ENCODE results near the gene KAZN.

Gene KAZN

DNA sequence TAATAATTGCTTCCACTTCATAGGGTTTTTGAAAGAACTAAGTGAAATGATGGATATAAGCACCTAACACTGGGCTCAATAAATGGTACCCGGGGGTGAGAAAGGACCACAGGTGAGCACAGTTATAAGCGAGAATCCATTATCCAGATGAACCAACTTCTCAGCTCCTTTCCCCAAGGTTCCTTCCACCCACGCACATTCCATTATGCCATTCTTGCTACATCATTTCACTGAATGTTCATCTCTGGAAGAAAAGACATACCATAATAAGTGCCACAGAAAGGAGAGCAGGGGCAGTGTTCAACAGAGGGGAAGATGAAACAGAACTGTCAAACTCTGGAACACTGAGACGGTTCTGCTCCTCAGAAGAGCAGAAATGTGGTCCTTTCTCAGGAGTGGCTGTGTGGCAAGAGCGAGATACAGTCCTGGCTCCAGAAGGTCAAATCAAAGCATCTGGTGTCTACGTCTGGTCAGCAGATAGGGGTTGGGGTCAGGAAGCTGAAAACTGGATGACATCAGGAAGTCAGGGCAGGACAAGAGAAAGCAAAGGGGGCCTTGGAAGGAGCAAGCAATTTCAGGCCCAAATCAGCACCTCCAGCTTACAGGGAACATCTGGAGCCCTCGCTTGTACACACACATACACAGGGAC is 299.6 kb downstream of the KAZN start:
- no peaks in the 10 kb centered on the region for H3F3A ChIP-seq (ENCODE audit: control insufficient read depth, insufficient read depth)
- no peaks in the 10 kb centered on the region for H3K4me1 ChIP-seq (ENCODE audit: control insufficient read depth, low read length)
- no peaks in the 10 kb centered on the region for H3K9me3 ChIP-seq (ENCODE audit: control insufficient read depth, insufficient read depth, low read length)
- no peaks in the 10 kb centered on the region for H3K79me2 ChIP-seq (ENCODE audit: control insufficient read depth, low read length)
- no peaks in the 10 kb centered on the region for H3K36me3 ChIP-seq (ENCODE audit: control insufficient read depth, low read length)
- 0 out of 2 replicates have a peak, but pooled peaks cover 2% of the 10 kb centered on the region for H3K27me3 ChIP-seq (ENCODE audit: control insufficient read depth, low read length)
- no peak for TF ChIP-seq EZH2phosphoT487 (IDR thresholded peaks at IDR 0.05; ENCODE audit: borderline replicate concordance, low read length)
- TF ChIP-seq, protein P1, sequence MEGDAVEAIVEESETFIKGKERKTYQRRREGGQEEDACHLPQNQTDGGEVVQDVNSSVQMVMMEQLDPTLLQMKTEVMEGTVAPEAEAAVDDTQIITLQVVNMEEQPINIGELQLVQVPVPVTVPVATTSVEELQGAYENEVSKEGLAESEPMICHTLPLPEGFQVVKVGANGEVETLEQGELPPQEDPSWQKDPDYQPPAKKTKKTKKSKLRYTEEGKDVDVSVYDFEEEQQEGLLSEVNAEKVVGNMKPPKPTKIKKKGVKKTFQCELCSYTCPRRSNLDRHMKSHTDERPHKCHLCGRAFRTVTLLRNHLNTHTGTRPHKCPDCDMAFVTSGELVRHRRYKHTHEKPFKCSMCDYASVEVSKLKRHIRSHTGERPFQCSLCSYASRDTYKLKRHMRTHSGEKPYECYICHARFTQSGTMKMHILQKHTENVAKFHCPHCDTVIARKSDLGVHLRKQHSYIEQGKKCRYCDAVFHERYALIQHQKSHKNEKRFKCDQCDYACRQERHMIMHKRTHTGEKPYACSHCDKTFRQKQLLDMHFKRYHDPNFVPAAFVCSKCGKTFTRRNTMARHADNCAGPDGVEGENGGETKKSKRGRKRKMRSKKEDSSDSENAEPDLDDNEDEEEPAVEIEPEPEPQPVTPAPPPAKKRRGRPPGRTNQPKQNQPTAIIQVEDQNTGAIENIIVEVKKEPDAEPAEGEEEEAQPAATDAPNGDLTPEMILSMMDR (IDR thresholded peaks at IDR 0.05; ENCODE audit: low read depth, low read length, poor library complexity, severe bottlenecking): no peak
- H4K20me1 ChIP-seq (ENCODE audit: control insufficient read depth, insufficient read depth, low read depth, low read length): no peaks in the 10 kb centered on the region
- no peak overlapping the region for H3K4me3 ChIP-seq (ENCODE audit: low read length)
- no peak overlapping the region for H3K27ac ChIP-seq (ENCODE audit: low read depth, low read length)
- H3K9me2 ChIP-seq (replicated peaks; ENCODE audit: control insufficient read depth, low read length): no peaks in the 10 kb centered on the region
- no peak overlapping the region for H3K4me2 ChIP-seq (ENCODE audit: low read length)

DNA sequence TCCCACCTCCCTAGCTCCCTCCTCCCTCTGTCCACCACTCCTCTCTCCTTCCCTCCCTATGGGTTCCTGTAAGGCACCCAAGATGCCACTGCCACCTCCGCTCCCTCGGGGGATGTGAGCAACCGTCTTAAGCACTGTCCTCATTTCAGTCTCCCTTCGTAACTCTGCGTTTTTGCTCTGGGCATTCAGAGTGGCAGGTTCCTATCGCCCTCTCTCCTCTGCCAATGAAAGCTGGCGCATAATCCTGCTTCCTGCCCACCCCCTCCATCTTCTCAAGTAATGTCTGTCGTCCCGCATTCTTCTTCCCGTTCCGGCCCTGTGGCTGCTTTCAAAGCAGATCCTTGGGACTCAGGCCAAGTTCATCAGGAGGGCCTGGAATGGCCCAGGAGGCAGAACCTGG is 301.2 kb downstream of the KAZN start:
- no peaks in the 10 kb centered on the region for H3K27me3 ChIP-seq (ENCODE audit: control insufficient read depth, low read length)
- H3K9me2 ChIP-seq (replicated peaks; ENCODE audit: control insufficient read depth, low read length): no peaks in the 10 kb centered on the region
- H3F3A ChIP-seq (ENCODE audit: control insufficient read depth, insufficient read depth): no peaks in the 10 kb centered on the region
- no peaks in the 10 kb centered on the region for H3K4me1 ChIP-seq (ENCODE audit: control insufficient read depth, low read length)
- H3K79me2 ChIP-seq (ENCODE audit: control insufficient read depth, low read length): no peaks in the 10 kb centered on the region
- H3K9me3 ChIP-seq (ENCODE audit: control insufficient read depth, insufficient read depth, low read length): no peaks in the 10 kb centered on the region
- TF ChIP-seq, protein P1 (IDR thresholded peaks at IDR 0.05; ENCODE audit: low read depth, low read length, poor library complexity, severe bottlenecking): no peak
- no peaks in the 10 kb centered on the region for H4K20me1 ChIP-seq (ENCODE audit: control insufficient read depth, insufficient read depth, low read depth, low read length)
- H3K4me2 ChIP-seq (ENCODE audit: low read length): no peak overlapping the region
- H3K36me3 ChIP-seq (ENCODE audit: control insufficient read depth, low read length): no peaks in the 10 kb centered on the region
- H3K27ac ChIP-seq (ENCODE audit: low read depth, low read length): no peak overlapping the region
- no peak overlapping the region for H3K4me3 ChIP-seq (ENCODE audit: low read length)

DNA sequence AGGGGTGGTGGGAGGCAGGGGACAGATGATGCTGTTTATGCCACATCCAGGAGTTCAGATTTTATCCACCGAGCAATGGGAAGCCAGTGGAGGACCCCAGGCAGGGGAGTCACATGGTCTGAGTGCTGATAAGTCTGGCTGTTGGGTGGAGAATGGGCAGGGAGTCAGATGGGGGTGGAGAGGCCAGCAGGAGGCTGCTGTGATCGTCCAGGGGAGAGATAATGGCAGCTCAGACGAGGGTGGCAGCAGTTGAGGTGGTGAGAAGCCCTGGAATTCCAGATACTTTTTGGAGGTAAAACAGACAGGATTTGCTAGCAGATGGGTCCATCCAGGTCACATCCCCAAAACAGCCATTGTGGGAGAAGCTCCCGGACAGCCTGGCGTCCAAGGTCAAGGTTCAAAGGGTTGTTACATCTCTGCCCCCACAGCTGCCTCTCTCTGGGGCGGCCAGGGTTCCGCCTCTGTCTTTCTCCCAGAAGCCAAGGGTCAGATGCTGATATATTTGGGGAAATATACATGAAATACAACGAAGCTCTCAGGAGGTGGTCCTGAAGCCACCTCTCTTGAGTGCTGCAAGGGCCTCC is 303.0 kb downstream of the KAZN start:
- Histone ChIP-seq H3K4me3 (ENCODE audit: low read length) (no peak overlapping the region), H3K27ac (ENCODE audit: low read depth, low read length) (no peak overlapping the region), H3K9me3 (ENCODE audit: control insufficient read depth, insufficient read depth, low read length) (no peaks in the 10 kb centered on the region), H3F3A (ENCODE audit: control insufficient read depth, insufficient read depth) (no peaks in the 10 kb centered on the region), H4K20me1 (ENCODE audit: control insufficient read depth, insufficient read depth, low read depth, low read length) (no peaks in the 10 kb centered on the region), H3K9me2 (replicated peaks; ENCODE audit: control insufficient read depth, low read length) (no peaks in the 10 kb centered on the region), H3K79me2 (ENCODE audit: control insufficient read depth, low read length) (no peaks in the 10 kb centered on the region), H3K4me1 (ENCODE audit: control insufficient read depth, low read length) (no peaks in the 10 kb centered on the region), H3K27me3 (ENCODE audit: control insufficient read depth, low read length) (no peaks in the 10 kb centered on the region), H3K4me2 (ENCODE audit: low read length) (no peak overlapping the region), H3K36me3 (ENCODE audit: control insufficient read depth, low read length) (no peaks in the 10 kb centered on the region)
- TF ChIP-seq, protein P1 (IDR thresholded peaks at IDR 0.05; ENCODE audit: low read depth, low read length, poor library complexity, severe bottlenecking): no peak
- no peak for TF ChIP-seq EZH2phosphoT487 (IDR thresholded peaks at IDR 0.05; ENCODE audit: borderline replicate concordance, low read length)
